ENCODE measurements around the gene ABHD5.
"Not testable (repeated sequence)": the region's sequence is repeated elsewhere in the genome, so short reads cannot be mapped to it uniquely, and the experiment has no call there.

Gene ABHD5

GRCh38 chr3:43690400-43691119, at the start of gene ABHD5:
Gene ABHD5 (plus strand): TSS chr3:43690938. CDS start chr3:43690993, 55 bp downstream.
- Mint-ChIP-seq H3K4me1 (peaks cover 28% of the 10 kb centered on the region), H3K4me3 (peak within 1 kb of the TSS; percentile 84), H3K27me3 (peaks cover 4% of the 10 kb centered on the region), H3K9me3 (no peaks in the 10 kb centered on the region), H3K27ac (peak within 1 kb of the TSS; percentile 68), H3K36me3 (ENCODE audit: low read depth) (peaks cover 2% of the 10 kb centered on the region)
- ATAC-seq (peak; percentile 94), DNase-seq (peak; percentile 92)

- no peak for DNase-seq
- Mint-ChIP-seq H3K4me1 (peaks cover 6% of the 10 kb centered on the region), H3K27ac (no peak overlapping the region), H3K27me3 (peaks cover 6% of the 10 kb centered on the region), H3K36me3 (ENCODE audit: low read depth) (no peaks in the 10 kb centered on the region), H3K4me3 (no peak overlapping the region), H3K9me3 (no peaks in the 10 kb centered on the region)
- ATAC-seq, result no peak
Measured at GRCh38 chr3:43641306-43642114, 49.2 kb upstream of the ABHD5 start.

- H3K9me3 Mint-ChIP-seq, result no peaks in the 10 kb centered on the region
- H3K4me1 Mint-ChIP-seq, result no peaks in the 10 kb centered on the region
- no peak for ATAC-seq
- no peak for DNase-seq
- H3K4me3 Mint-ChIP-seq, result no peak overlapping the region
- H3K36me3 Mint-ChIP-seq (ENCODE audit: low read depth), result no peaks in the 10 kb centered on the region
- H3K27ac Mint-ChIP-seq, result no peak overlapping the region
- H3K27me3 Mint-ChIP-seq, result peaks cover 9% of the 10 kb centered on the region
Measured at GRCh38 chr3:43644443-43644842, 46.3 kb upstream of the ABHD5 start.

GRCh38 chr3:43647331-43648166, 43.2 kb upstream of the ABHD5 start:
- Mint-ChIP-seq H3K4me3 (no peak overlapping the region), H3K27ac (no peak overlapping the region), H3K36me3 (ENCODE audit: low read depth) (no peaks in the 10 kb centered on the region), H3K27me3 (peaks cover 6% of the 10 kb centered on the region), H3K9me3 (no peaks in the 10 kb centered on the region), H3K4me1 (no peaks in the 10 kb centered on the region)
- ATAC-seq (no peak), DNase-seq (no peak)

- H3K4me3 Mint-ChIP-seq, result no peak overlapping the region
- H3K27ac Mint-ChIP-seq, result no peak overlapping the region
- H3K9me3 Mint-ChIP-seq, result no peaks in the 10 kb centered on the region
- no peak for DNase-seq
- peaks cover 6% of the 10 kb centered on the region for H3K27me3 Mint-ChIP-seq
- no peak for ATAC-seq
- H3K36me3 Mint-ChIP-seq (ENCODE audit: low read depth), result no peaks in the 10 kb centered on the region
- no peaks in the 10 kb centered on the region for H3K4me1 Mint-ChIP-seq
Measured at GRCh38 chr3:43648957-43649356, 41.8 kb upstream of the ABHD5 start.

GRCh38 chr3:43649365-43649968, 41.3 kb upstream of the ABHD5 start:
- Mint-ChIP-seq H3K27me3 (peaks cover 6% of the 10 kb centered on the region), H3K27ac (no peak overlapping the region), H3K36me3 (ENCODE audit: low read depth) (no peaks in the 10 kb centered on the region), H3K4me1 (no peaks in the 10 kb centered on the region), H3K9me3 (no peaks in the 10 kb centered on the region), H3K4me3 (no peak overlapping the region)
- ATAC-seq (no peak), DNase-seq (no peak)

GRCh38 chr3:43650345-43650744, 40.4 kb upstream of the ABHD5 start:
- no peak overlapping the region for H3K27ac Mint-ChIP-seq
- DNase-seq (no peak), ATAC-seq (no peak)
- H3K36me3 Mint-ChIP-seq (ENCODE audit: low read depth), result no peaks in the 10 kb centered on the region
- no peaks in the 10 kb centered on the region for H3K4me1 Mint-ChIP-seq
- no peak overlapping the region for H3K4me3 Mint-ChIP-seq
- H3K9me3 Mint-ChIP-seq, result no peaks in the 10 kb centered on the region
- peaks cover 6% of the 10 kb centered on the region for H3K27me3 Mint-ChIP-seq

- H3K9me3 Mint-ChIP-seq; H3K27ac Mint-ChIP-seq; ATAC-seq; H3K27me3 Mint-ChIP-seq; H3K4me1 Mint-ChIP-seq; H3K4me3 Mint-ChIP-seq; H3K36me3 Mint-ChIP-seq (ENCODE audit: low read depth); DNase-seq: not testable (repeated sequence)
Measured at GRCh38 chr3:43656390-43656789, 34.3 kb upstream of the ABHD5 start.

GRCh38 chr3:43659250-43659880, 31.4 kb upstream of the ABHD5 start:
- ATAC-seq (no peak), DNase-seq (no peak)
- H3K9me3 Mint-ChIP-seq, result no peaks in the 10 kb centered on the region
- no peaks in the 10 kb centered on the region for H3K4me1 Mint-ChIP-seq
- no peaks in the 10 kb centered on the region for H3K27me3 Mint-ChIP-seq
- H3K4me3 Mint-ChIP-seq, result no peak overlapping the region
- no peaks in the 10 kb centered on the region for H3K36me3 Mint-ChIP-seq (ENCODE audit: low read depth)
- no peak overlapping the region for H3K27ac Mint-ChIP-seq

GRCh38 chr3:43661376-43661775, 29.4 kb upstream of the ABHD5 start:
- H3K27ac Mint-ChIP-seq; ATAC-seq; H3K4me3 Mint-ChIP-seq; H3K9me3 Mint-ChIP-seq; DNase-seq; H3K4me1 Mint-ChIP-seq; H3K36me3 Mint-ChIP-seq (ENCODE audit: low read depth); H3K27me3 Mint-ChIP-seq: not testable (repeated sequence)

GRCh38 chr3:43665011-43665410, 25.7 kb upstream of the ABHD5 start:
- H3K4me1 Mint-ChIP-seq; H3K9me3 Mint-ChIP-seq; H3K27ac Mint-ChIP-seq; H3K36me3 Mint-ChIP-seq (ENCODE audit: low read depth); DNase-seq; ATAC-seq; H3K4me3 Mint-ChIP-seq: not testable (repeated sequence)
- H3K27me3 Mint-ChIP-seq, result peaks cover 12% of the 10 kb centered on the region

- Mint-ChIP-seq H3K4me1 (no peaks in the 10 kb centered on the region), H3K4me3 (no peak overlapping the region), H3K36me3 (ENCODE audit: low read depth) (no peaks in the 10 kb centered on the region), H3K27me3 (peaks cover 17% of the 10 kb centered on the region), H3K9me3 (no peaks in the 10 kb centered on the region), H3K27ac (no peak overlapping the region)
- DNase-seq (no peak), ATAC-seq (no peak)
Measured at GRCh38 chr3:43670635-43671522, 19.9 kb upstream of the ABHD5 start.

- no peaks in the 10 kb centered on the region for H3K36me3 Mint-ChIP-seq (ENCODE audit: low read depth)
- ATAC-seq (no peak), DNase-seq (no peak)
- peaks cover 3% of the 10 kb centered on the region for H3K9me3 Mint-ChIP-seq
- H3K27ac Mint-ChIP-seq, result no peak overlapping the region
- H3K4me3 Mint-ChIP-seq, result no peak overlapping the region
- no peaks in the 10 kb centered on the region for H3K4me1 Mint-ChIP-seq
- H3K27me3 Mint-ChIP-seq, result peaks cover 5% of the 10 kb centered on the region
Measured at GRCh38 chr3:43674345-43675085, 16.2 kb upstream of the ABHD5 start.
